H9 (cell line): ENCODE data around the gene SASS6. TPM values are rescaled to one million over a fixed set of nuclear protein-coding genes. Genes with fewer than 3 reads are reported as not detected.

Experiments
- DNase-seq: peaks from one replicate; pipeline ENCODE4 v3.0.0-alpha.2; 2017
- H2AFZ ChIP-seq: one replicate; pipeline ENCODE4 v1.6.1; 2013; ENCODE audit warnings: mild to moderate bottlenecking, low read length, control low read depth, moderate library complexity
- H2AK5ac ChIP-seq: 2 replicates; pipeline ENCODE4 v1.6.1; 2013; ENCODE audit warnings: low read length, control low read depth, mixed read lengths; ENCODE audit not compliant: insufficient read length
- H2BK120ac ChIP-seq: one replicate; pipeline ENCODE4 v1.6.1; 2013; ENCODE audit warnings: low read depth, mild to moderate bottlenecking, low read length, control low read depth, inconsistent platforms; ENCODE audit not compliant: poor library complexity, severe bottlenecking
- H2BK12ac ChIP-seq: 2 replicates; pipeline ENCODE4 v1.6.1; 2013; ENCODE audit warnings: low read length, control low read depth, mixed read lengths, low read depth; ENCODE audit not compliant: insufficient read length
- H2BK15ac ChIP-seq: 2 replicates; pipeline ENCODE4 v1.6.1; 2013; ENCODE audit warnings: low read depth, low read length, control low read depth
- H2BK20ac ChIP-seq: one replicate; pipeline ENCODE4 v1.6.1; 2013; ENCODE audit warnings: low read depth, mild to moderate bottlenecking, low read length, control low read depth, inconsistent platforms; ENCODE audit not compliant: poor library complexity, severe bottlenecking
- H2BK5ac ChIP-seq: 2 replicates; pipeline ENCODE4 v1.6.1; 2013; ENCODE audit warnings: low read length, control low read depth, mixed read lengths; ENCODE audit not compliant: insufficient read length
- H3K14ac ChIP-seq: 2 replicates; pipeline ENCODE4 v1.6.1; 2013; ENCODE audit warnings: low read length, control low read depth; ENCODE audit not compliant: insufficient read depth
- H3K18ac ChIP-seq: 2 replicates; pipeline ENCODE4 v1.6.1; 2013; ENCODE audit warnings: low read depth, mild to moderate bottlenecking, mixed read lengths, low read length, control low read depth; ENCODE audit not compliant: insufficient read length
- H3K23ac ChIP-seq: 2 replicates; pipeline ENCODE4 v1.6.1; 2013; ENCODE audit warnings: low read length, control low read depth, mixed read lengths, low read depth; ENCODE audit not compliant: insufficient read length
- H3K23me2 ChIP-seq: 2 replicates; pipeline ENCODE4 v1.6.1; 2013; ENCODE audit warnings: low read depth, mild to moderate bottlenecking, mixed read lengths, low read length, control low read depth; ENCODE audit not compliant: insufficient read length, poor library complexity, severe bottlenecking
- H3K27ac ChIP-seq: 2 replicates; pipeline ENCODE4 v1.5.1; 2013; ENCODE audit warnings: low read length, control low read depth, mixed read lengths, low read depth; ENCODE audit not compliant: insufficient read length
- H3K27me3 ChIP-seq: 2 replicates; pipeline ENCODE4 v1.6.1; 2013; ENCODE audit warnings: low read length, control low read depth, inconsistent platforms; ENCODE audit not compliant: insufficient read depth
- H3K4ac ChIP-seq: 2 replicates; pipeline ENCODE4 v1.6.1; 2013; ENCODE audit warnings: low read depth, mild to moderate bottlenecking, control low read depth, inconsistent platforms, low read length, moderate library complexity
- H3K4me1 ChIP-seq: 2 replicates; pipeline ENCODE4 v1.6.1; 2013; ENCODE audit warnings: low read length, control low read depth, inconsistent platforms; ENCODE audit not compliant: insufficient read depth
- H3K4me2 ChIP-seq: 2 replicates; pipeline ENCODE4 v1.6.1; 2013; ENCODE audit warnings: low read length, control low read depth, mixed read lengths; ENCODE audit not compliant: insufficient read length, insufficient read depth
- H3K56ac ChIP-seq: 2 replicates; pipeline ENCODE4 v1.6.1; 2013; ENCODE audit warnings: low read depth, mild to moderate bottlenecking, mixed read lengths, low read length, control low read depth; ENCODE audit not compliant: insufficient read length
- H3K79me1 ChIP-seq: 2 replicates; pipeline ENCODE4 v1.6.1; 2013; ENCODE audit warnings: low read depth, mild to moderate bottlenecking, moderate library complexity, low read length, control low read depth, inconsistent platforms; ENCODE audit not compliant: insufficient read depth, poor library complexity, severe bottlenecking
- H3K79me2 ChIP-seq: 2 replicates; pipeline ENCODE4 v1.6.1; 2013; ENCODE audit warnings: low read length, control low read depth, inconsistent platforms; ENCODE audit not compliant: insufficient read depth
- H3K9ac ChIP-seq: 2 replicates; pipeline ENCODE4 v1.6.1; 2013; ENCODE audit warnings: low read length, control low read depth, mixed read lengths; ENCODE audit not compliant: insufficient read length; ENCODE audit errors: extremely low read depth
- H3K9me3 ChIP-seq: one replicate; pipeline ENCODE4 v1.6.1; 2013; ENCODE audit warnings: low read depth, low read length, inconsistent platforms; ENCODE audit not compliant: control insufficient read depth
- H3T11ph ChIP-seq: one replicate; pipeline ENCODE4 v1.6.1; 2013; ENCODE audit warnings: mild to moderate bottlenecking, low read length, control low read depth, inconsistent platforms
- H4K20me1 ChIP-seq: one replicate; pipeline ENCODE4 v1.6.1; 2013; ENCODE audit not compliant: control insufficient read depth, insufficient read length, insufficient read depth
- H4K5ac ChIP-seq: 2 replicates; pipeline ENCODE4 v1.6.1; 2013; ENCODE audit warnings: low read depth, mild to moderate bottlenecking, mixed read lengths, low read length, control low read depth; ENCODE audit not compliant: insufficient read length
- H4K8ac ChIP-seq: replicated peaks from 2 replicates; pipeline ENCODE4 v1.6.1; 2013; ENCODE audit warnings: low read length, control low read depth, mixed read lengths, low read depth; ENCODE audit not compliant: insufficient read length
- H4K91ac ChIP-seq: 2 replicates; pipeline ENCODE4 v1.6.1; 2013; ENCODE audit warnings: low read depth, mild to moderate bottlenecking, moderate library complexity, mixed read lengths, low read length, control low read depth; ENCODE audit not compliant: insufficient read length
- H3K27ac Mint-ChIP-seq, 3 experiments: 2 replicates in 2 of 3; 3 replicates in 1 of 3; pipeline ENCODE4 v1.8.0; 2020 to 2021; ENCODE audit warnings: mixed read lengths in 3 of 3, mild to moderate bottlenecking in 1 of 3, moderate library complexity in 1 of 3
- H3K27me3 Mint-ChIP-seq: 2 replicates; pipeline ENCODE4 v1.8.0; 2021; ENCODE audit warnings: low read depth, mild to moderate bottlenecking, moderate library complexity, mixed read lengths
- H3K36me3 Mint-ChIP-seq, 3 experiments: 2 replicates in 2 of 3; 3 replicates in 1 of 3; pipeline ENCODE4 v1.8.0; 2020 to 2021; ENCODE audit warnings: low read depth in 3 of 3, mixed read lengths in 3 of 3; ENCODE audit not compliant: insufficient read depth in 1 of 3
- H3K4me1 Mint-ChIP-seq, 2 experiments: 2 replicates each; pipeline ENCODE4 v1.8.0; 2020; ENCODE audit warnings: mixed read lengths in 2 of 2
- H3K4me3 Mint-ChIP-seq, 2 experiments: 2 replicates in 1 of 2; 3 replicates in 1 of 2; pipeline ENCODE4 v1.8.0; 2020 to 2021; ENCODE audit warnings: mild to moderate bottlenecking in 2 of 2, mixed read lengths in 2 of 2, moderate library complexity in 1 of 2
- H3K9me3 Mint-ChIP-seq, 2 experiments: 2 replicates in 1 of 2; 3 replicates in 1 of 2; pipeline ENCODE4 v1.8.0; 2020; ENCODE audit warnings: mild to moderate bottlenecking in 2 of 2, mixed read lengths in 2 of 2, moderate library complexity in 1 of 2
- WGBS: extraction: QIAGEN DNeasy Blood & Tissue Kit; methylation state at CpG from one replicate; pipeline ENCODE4 v1.1.7; 2013; ENCODE audit warnings: missing lambda C conversion rate, low lambda C conversion rate, mixed read lengths; ENCODE audit not compliant: insufficient read length; ENCODE audit errors: extremely low coverage; 5-methylcytosine and 5-hydroxymethylcytosine counted together
- total RNA-seq: library from RNA; stranded (reverse); gene quantifications from 2 replicates; pipeline ENCODE4 v1.2.1, GENCODE V29; 2021
- TF ChIP-seq, protein P1 (sequence below): fragments of 200-600 bp; sonication (generic); conservative IDR thresholded peaks from 3 replicates; pipeline ENCODE4 v1.8.0; 2021; ENCODE audit warnings: antibody characterized with exemption, mild to moderate bottlenecking

The SASS6 gene
- total RNA-seq, 1 experiment from 2014 or later, result 15.2 TPM

DNA sequence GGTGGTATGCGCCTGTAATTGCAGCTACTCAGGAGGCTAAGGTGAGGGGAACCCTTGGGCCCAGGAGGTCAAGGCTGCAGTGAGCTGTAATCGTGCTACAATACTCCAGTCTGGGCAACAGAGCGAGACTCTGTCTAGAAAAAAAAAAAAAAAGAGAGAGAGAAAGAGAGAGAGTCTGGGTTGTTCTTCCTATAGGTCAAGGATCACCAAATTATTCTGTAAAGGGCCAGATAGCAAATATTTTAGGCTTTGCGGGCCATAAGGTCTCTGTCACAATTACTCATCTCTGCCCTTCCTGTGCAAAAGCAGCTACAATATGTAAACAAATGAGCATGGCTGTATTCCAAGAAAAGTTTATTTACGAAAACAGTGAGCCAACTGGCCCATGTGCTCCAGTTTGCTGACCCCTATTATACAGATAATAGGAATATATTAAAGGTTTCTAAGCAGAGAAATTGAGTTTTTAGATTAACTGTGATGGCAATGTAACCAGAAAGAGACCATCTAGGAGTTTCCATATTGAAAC lies 2.1 kb downstream of the SASS6 start:
- no peak overlapping the region for H4K91ac ChIP-seq
- no peak overlapping the region for H3T11ph ChIP-seq
- H3K23me2 ChIP-seq, result peaks cover 2% of the 10 kb centered on the region
- H4K20me1 ChIP-seq, result no peaks in the 10 kb centered on the region
- H3K4me2 ChIP-seq, result no peak overlapping the region
- H2BK15ac ChIP-seq, result no peak overlapping the region
- no peak overlapping the region for H3K14ac ChIP-seq
- H3K9me3 Mint-ChIP-seq, result no peaks in the 10 kb centered on the region; a peak in 1 of 5 replicates
- H2BK20ac ChIP-seq, result no peak overlapping the region
- H3K27ac ChIP-seq, result no peak overlapping the region
- H3K4me1 Mint-ChIP-seq, result peaks cover 7 to 9% of the 10 kb centered on the region in 2 experiments
- no peak overlapping the region for H3K56ac ChIP-seq
- no peak overlapping the region for H2BK12ac ChIP-seq
- H3K9me3 ChIP-seq, result no peaks in the 10 kb centered on the region
- no peaks in the 10 kb centered on the region for H3K4me1 ChIP-seq
- H4K8ac ChIP-seq, result no peak overlapping the region
- H2AFZ ChIP-seq, result no peak overlapping the region
- TF ChIP-seq, protein P1, sequence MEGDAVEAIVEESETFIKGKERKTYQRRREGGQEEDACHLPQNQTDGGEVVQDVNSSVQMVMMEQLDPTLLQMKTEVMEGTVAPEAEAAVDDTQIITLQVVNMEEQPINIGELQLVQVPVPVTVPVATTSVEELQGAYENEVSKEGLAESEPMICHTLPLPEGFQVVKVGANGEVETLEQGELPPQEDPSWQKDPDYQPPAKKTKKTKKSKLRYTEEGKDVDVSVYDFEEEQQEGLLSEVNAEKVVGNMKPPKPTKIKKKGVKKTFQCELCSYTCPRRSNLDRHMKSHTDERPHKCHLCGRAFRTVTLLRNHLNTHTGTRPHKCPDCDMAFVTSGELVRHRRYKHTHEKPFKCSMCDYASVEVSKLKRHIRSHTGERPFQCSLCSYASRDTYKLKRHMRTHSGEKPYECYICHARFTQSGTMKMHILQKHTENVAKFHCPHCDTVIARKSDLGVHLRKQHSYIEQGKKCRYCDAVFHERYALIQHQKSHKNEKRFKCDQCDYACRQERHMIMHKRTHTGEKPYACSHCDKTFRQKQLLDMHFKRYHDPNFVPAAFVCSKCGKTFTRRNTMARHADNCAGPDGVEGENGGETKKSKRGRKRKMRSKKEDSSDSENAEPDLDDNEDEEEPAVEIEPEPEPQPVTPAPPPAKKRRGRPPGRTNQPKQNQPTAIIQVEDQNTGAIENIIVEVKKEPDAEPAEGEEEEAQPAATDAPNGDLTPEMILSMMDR, result no peak
- no peak overlapping the region for H3K4me3 Mint-ChIP-seq
- H2AK5ac ChIP-seq, result no peak overlapping the region
- no peak overlapping the region for H2BK5ac ChIP-seq
- no peak overlapping the region for H3K23ac ChIP-seq
- DNase-seq, result no peak
- H3K27me3 Mint-ChIP-seq, result no peaks in the 10 kb centered on the region
- no CpG with 5 or more reads among the region's 5 CpGs for WGBS
- no peak overlapping the region; a peak in 2 of 7 replicates for H3K27ac Mint-ChIP-seq
- no peak overlapping the region for H3K18ac ChIP-seq
- H2BK120ac ChIP-seq, result no peak overlapping the region
- H4K5ac ChIP-seq, result no peak overlapping the region
- H3K4ac ChIP-seq, result no peak overlapping the region
- peaks cover 3 to 8% (median 4%) of the 10 kb centered on the region in 3 experiments; a peak in 5 of 7 replicates for H3K36me3 Mint-ChIP-seq
- H3K9ac ChIP-seq, result no peak overlapping the region
- no peaks in the 10 kb centered on the region for H3K27me3 ChIP-seq
- H3K79me2 ChIP-seq, result peaks cover 16% of the 10 kb centered on the region; the same call in 1 of the 2 replicates
- peaks cover 8% of the 10 kb centered on the region for H3K79me1 ChIP-seq
